NCI-H524 (cell line): Measurements from ENCODE around the gene TPPP3.

Experiments used
- DNase-seq, 2 experiments: peaks; one replicate each; lab custom pipeline; 2025; lab: John Stamatoyannopoulos, UW

Gene TPPP3

DNA sequence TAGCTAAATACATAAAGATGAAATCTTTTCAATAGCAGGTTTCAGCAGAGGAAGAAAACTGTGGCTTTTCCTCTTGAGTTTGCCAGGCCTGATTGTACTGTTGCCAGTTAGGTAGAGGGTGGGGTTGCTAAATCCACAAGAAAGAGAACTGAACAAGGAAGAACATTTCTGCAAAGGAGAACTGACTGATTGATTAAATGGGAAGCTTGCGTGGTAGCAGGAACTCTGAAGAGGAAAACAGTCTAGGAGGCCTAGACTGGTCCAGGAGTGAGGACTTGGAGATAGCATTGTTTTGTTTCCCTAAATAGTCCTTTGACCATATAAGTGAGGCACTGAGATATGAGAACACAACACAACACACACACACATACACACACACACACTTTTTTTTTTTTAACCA is 47.9 kb downstream of the TPPP3 start:
- DNase-seq: no peak

DNA sequence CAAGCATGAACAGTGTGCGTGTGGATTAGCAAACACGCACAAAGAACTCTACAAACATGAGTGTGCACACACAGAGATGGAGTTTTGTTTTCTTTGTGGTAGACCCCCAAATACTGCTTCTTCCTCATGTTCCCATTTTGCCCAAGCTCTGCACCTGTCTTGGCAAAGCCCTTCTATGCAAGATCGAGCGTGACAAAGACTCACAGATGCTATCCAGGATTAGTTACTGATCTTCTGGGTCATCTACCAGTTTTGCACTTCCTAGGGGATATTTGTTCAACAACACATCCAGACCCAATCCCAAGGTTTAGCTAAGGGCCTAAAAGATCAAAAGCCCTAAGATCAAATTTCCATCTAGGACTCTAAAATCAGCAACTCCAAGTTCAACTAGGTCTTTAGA is 50.7 kb downstream of the TPPP3 start:
- DNase-seq: no peak

DNA sequence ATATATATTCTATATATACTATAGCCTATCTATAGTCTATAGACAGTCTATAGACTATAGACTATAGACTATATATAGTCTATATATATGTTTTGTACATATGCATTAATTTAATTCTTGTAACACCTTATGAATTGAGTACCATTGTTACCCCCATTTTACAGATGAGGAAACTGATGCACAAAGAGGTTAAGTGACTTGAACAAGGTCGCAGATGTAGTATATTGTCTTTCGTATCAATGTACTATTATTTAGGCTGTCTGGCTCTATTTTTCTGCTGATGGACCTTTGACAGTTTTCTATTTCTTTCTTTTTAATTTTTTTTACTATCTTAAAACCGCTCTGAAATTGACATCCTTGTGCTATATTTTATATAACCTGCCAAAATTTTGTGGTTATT is 52.0 kb downstream of the TPPP3 start:
- no peak for DNase-seq
